ENCODE data around the gene MAPKAPK3. TPM values are rescaled to one million over a fixed set of nuclear protein-coding genes. Genes with fewer than 3 reads are reported as not detected.

Gene MAPKAPK3
- total and polyA plus RNA-seq, 2 of the 4 experiments (the other 2 are of a cell fraction): 38.3 to 57.2 TPM

DNA sequence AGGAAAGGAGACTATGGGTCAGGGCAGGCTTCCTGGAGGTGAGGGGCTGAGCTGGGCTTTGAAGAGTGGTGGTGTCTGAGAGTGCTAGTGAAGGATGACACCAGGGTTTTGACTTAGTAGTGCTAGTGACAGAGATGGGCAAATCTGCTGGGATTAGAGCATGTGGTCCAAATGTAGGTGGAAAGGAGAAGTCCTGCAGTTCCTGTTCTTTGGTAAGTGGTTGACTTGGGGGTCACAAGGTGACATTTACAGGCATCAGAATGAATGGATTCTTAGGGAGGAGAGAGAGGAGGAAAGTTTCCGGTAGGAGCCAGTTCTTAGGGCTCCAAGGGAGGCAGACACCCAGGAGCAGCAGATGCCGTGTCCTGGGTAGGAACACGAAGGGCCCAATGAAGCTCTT is 57.0 kb downstream of the MAPKAPK3 start:
- DNase-seq: no peak
- ChIA-PET CTCF (no interaction called here), POLR2A (ENCODE audit: unreplicated experiment) (no interaction called here)
- Histone ChIP-seq H3K9ac (ENCODE audit: low read depth, low read length) (no peak overlapping the region), H3K27ac (ENCODE audit: insufficient read depth, low read length) (no peak overlapping the region), H3K4me1 (ENCODE audit: control insufficient read depth, insufficient read depth, low read length) (no peaks in the 10 kb centered on the region), H3K23ac (ENCODE audit: low read depth, low read length) (no peak overlapping the region), H2AK9ac (replicated peaks; ENCODE audit: low read depth, low read length, poor library complexity) (no peak overlapping the region), H3K4ac (ENCODE audit: low read depth, low read length) (no peak overlapping the region), H3K36me3 (ENCODE audit: control insufficient read depth, insufficient read depth, low read length) (no peaks in the 10 kb centered on the region), H4K5ac (ENCODE audit: low read depth, low read length) (no peak overlapping the region), H4K8ac (ENCODE audit: low read depth in 2 of 2, low read length in 2 of 2) (no peak overlapping the region), H2AK5ac (ENCODE audit: low read depth, low read length) (no peak overlapping the region), H2BK20ac (ENCODE audit: low read depth, low read length) (no peak overlapping the region), H3K56ac (ENCODE audit: extremely low read depth, insufficient read depth, low read length) (no peak overlapping the region), H2BK5ac (ENCODE audit: low read depth, low read length, poor library complexity, severe bottlenecking) (no peak overlapping the region), H3K4me2 (ENCODE audit: low read depth, low read length) (no peak overlapping the region), H3K9me1 (ENCODE audit: insufficient read depth, low read length) (peaks cover 5% of the 10 kb centered on the region; the same call in 1 of the 2 replicates), H2BK120ac (ENCODE audit: low read depth, low read length) (no peak overlapping the region), H2AFZ (replicated peaks; ENCODE audit: low read length, poor library complexity) (peak overlapping the region; percentile 90), H2BK15ac (ENCODE audit: low read depth, low read length) (no peak overlapping the region), H3K18ac (ENCODE audit: low read depth, low read length) (no peak overlapping the region), H3K4me3 (ENCODE audit: insufficient read depth, low read depth, low read length) (no peak overlapping the region), H4K20me1 (ENCODE audit: insufficient read depth, low read length) (no peaks in the 10 kb centered on the region), H3K9me3 (ENCODE audit: control insufficient read depth, insufficient read depth, low read length) (no peaks in the 10 kb centered on the region; the same call in 1 of the 2 replicates), H3K79me1 (ENCODE audit: low read depth in 1 of 2, low read length in 2 of 2) (no peaks in the 10 kb centered on the region), H3K14ac (replicated peaks; ENCODE audit: low read depth, low read length) (no peak overlapping the region), H3K27me3 (ENCODE audit: control insufficient read depth, insufficient read depth, low read length) (peaks cover 56% of the 10 kb centered on the region), H4K91ac (ENCODE audit: insufficient read depth, low read depth, low read length) (no peak overlapping the region)
- dilution Hi-C loops (cut with HindIII; ENCODE audit: low sequenced_read_pairs, unreplicated experiment) (no loop called here), in situ Hi-C loops (cut with MboI; ENCODE audit: low sequenced_read_pairs) (no loop called here), intact Hi-C loops (cut with micrococcal nuclease) (no loop called here)
- no CpG with 5 or more reads among the region's 3 CpGs for WGBS, 2 experiments (ENCODE audit: extremely low coverage in 2 of 2, insufficient read length in 1 of 2)
- BruUV-seq (replicated peaks): no TSS peak
- TF ChIP-seq USF2 (IDR thresholded peaks at IDR 0.05; ENCODE audit: low read depth, low read length) (no peak), SMC3 (IDR thresholded peaks at IDR 0.05; ENCODE audit: low read depth, low read length) (no peak), FOS (IDR thresholded peaks at IDR 0.05; ENCODE audit: low read depth, low read length) (no peak), POLR2A (IDR thresholded peaks at IDR 0.05; ENCODE audit: low read depth, low read length) (no peak), MAZ (IDR thresholded peaks at IDR 0.05; ENCODE audit: borderline replicate concordance, low read depth, low read length) (no peak), CHD1 (IDR thresholded peaks at IDR 0.05; ENCODE audit: low read depth, low read length) (no peak), MXI1 (IDR thresholded peaks at IDR 0.05; ENCODE audit: borderline replicate concordance, low read depth, low read length) (no peak), RAD21 (IDR thresholded peaks at IDR 0.05; ENCODE audit: low read length) (no peak), MAFK (IDR thresholded peaks at IDR 0.05; ENCODE audit: low read depth, low read length) (no peak), CEBPB (IDR thresholded peaks at IDR 0.05; ENCODE audit: low read depth, low read length) (no peak)
- TF ChIP-seq, protein P1, sequence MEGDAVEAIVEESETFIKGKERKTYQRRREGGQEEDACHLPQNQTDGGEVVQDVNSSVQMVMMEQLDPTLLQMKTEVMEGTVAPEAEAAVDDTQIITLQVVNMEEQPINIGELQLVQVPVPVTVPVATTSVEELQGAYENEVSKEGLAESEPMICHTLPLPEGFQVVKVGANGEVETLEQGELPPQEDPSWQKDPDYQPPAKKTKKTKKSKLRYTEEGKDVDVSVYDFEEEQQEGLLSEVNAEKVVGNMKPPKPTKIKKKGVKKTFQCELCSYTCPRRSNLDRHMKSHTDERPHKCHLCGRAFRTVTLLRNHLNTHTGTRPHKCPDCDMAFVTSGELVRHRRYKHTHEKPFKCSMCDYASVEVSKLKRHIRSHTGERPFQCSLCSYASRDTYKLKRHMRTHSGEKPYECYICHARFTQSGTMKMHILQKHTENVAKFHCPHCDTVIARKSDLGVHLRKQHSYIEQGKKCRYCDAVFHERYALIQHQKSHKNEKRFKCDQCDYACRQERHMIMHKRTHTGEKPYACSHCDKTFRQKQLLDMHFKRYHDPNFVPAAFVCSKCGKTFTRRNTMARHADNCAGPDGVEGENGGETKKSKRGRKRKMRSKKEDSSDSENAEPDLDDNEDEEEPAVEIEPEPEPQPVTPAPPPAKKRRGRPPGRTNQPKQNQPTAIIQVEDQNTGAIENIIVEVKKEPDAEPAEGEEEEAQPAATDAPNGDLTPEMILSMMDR (conservative IDR thresholded peaks at IDR 0.05; ENCODE audit: low read depth, low read length): no peak
- TF ChIP-seq, protein P2, sequence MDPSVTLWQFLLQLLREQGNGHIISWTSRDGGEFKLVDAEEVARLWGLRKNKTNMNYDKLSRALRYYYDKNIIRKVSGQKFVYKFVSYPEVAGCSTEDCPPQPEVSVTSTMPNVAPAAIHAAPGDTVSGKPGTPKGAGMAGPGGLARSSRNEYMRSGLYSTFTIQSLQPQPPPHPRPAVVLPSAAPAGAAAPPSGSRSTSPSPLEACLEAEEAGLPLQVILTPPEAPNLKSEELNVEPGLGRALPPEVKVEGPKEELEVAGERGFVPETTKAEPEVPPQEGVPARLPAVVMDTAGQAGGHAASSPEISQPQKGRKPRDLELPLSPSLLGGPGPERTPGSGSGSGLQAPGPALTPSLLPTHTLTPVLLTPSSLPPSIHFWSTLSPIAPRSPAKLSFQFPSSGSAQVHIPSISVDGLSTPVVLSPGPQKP (IDR thresholded peaks at IDR 0.05; ENCODE audit: borderline replicate concordance, low read depth, low read length): no peak
- no peak for ATAC-seq (ENCODE audit: low read depth)

All from IMR-90 (cell line).